HuH-7 (cell line): ENCODE measurements around the gene GPR37.
A peak's percentile ranks its signal among the peaks of the same experiment; 100 is the strongest.

Experiments
- DNase-seq: peaks from one replicate; pipeline ENCODE4 v3.0.0; 2011; ENCODE audit warnings: low spot score

GPR37 gene

GRCh38 chr7:124765401-124766352 is at the start of gene GPR37:
Gene GPR37, minus strand, starts transcription at chr7:124765792. Its CDS starts 816 bp downstream, at chr7:124764976.
- DNase-seq: peak; percentile 88

- no peak for DNase-seq
Measured at GRCh38 chr7:124813994-124814798, 48.6 kb upstream of the GPR37 start.

GRCh38 chr7:124812764-124813163 is 47.2 kb upstream of the GPR37 start:
- no peak for DNase-seq

- no peak for DNase-seq
Measured at GRCh38 chr7:124811341-124811740, 45.7 kb upstream of the GPR37 start.

- DNase-seq: no peak
Measured at GRCh38 chr7:124810605-124811004, 45.0 kb upstream of the GPR37 start.

GRCh38 chr7:124808206-124808605 is 42.6 kb upstream of the GPR37 start:
- DNase-seq: no peak

GRCh38 chr7:124801330-124801895 is 35.8 kb upstream of the GPR37 start:
- DNase-seq: no peak

GRCh38 chr7:124800386-124800785 is 34.8 kb upstream of the GPR37 start:
- no peak for DNase-seq

GRCh38 chr7:124799448-124799847 is 33.9 kb upstream of the GPR37 start:
- no peak for DNase-seq

GRCh38 chr7:124796771-124797170 is 31.2 kb upstream of the GPR37 start:
- no peak for DNase-seq

GRCh38 chr7:124792696-124793095 is 27.1 kb upstream of the GPR37 start:
- no peak for DNase-seq

GRCh38 chr7:124792002-124792401 is 26.4 kb upstream of the GPR37 start:
- no peak for DNase-seq

- no peak for DNase-seq
Measured at GRCh38 chr7:124791426-124791825, 25.8 kb upstream of the GPR37 start.

- DNase-seq: no peak
Measured at GRCh38 chr7:124790645-124791044, 25.1 kb upstream of the GPR37 start.

GRCh38 chr7:124785994-124786393 is 20.4 kb upstream of the GPR37 start:
- no peak for DNase-seq

- DNase-seq: peak; percentile 35
Measured at GRCh38 chr7:124784879-124785818, 19.6 kb upstream of the GPR37 start.

GRCh38 chr7:124783271-124783670 is 17.7 kb upstream of the GPR37 start:
- no peak for DNase-seq

GRCh38 chr7:124781907-124782734 is 16.5 kb upstream of the GPR37 start:
- no peak for DNase-seq

- DNase-seq: no peak
Measured at GRCh38 chr7:124781418-124781817, 15.8 kb upstream of the GPR37 start.

- DNase-seq: no peak
Measured at GRCh38 chr7:124780608-124781007, 15.0 kb upstream of the GPR37 start.

GRCh38 chr7:124780056-124780455 is 14.5 kb upstream of the GPR37 start:
- DNase-seq: no peak
